GM12872 (cell line): ENCODE results near the gene BSN.

ENCODE experiments used
- CTCF ChIP-seq: IDR thresholded peaks from 3 replicates; pipeline ENCODE4 v1.5.1; 2011; ENCODE audit warnings: low read depth, mild to moderate bottlenecking, low read length, moderate library complexity; ENCODE audit not compliant: insufficient read depth

Gene BSN

GRCh38 chr3:49714728-49715550 lies 160.7 kb downstream of the BSN start:
- no peak for TF ChIP-seq CTCF

GRCh38 chr3:49715611-49716121 lies 161.4 kb downstream of the BSN start:
- TF ChIP-seq CTCF = no peak

GRCh38 chr3:49716169-49716568 lies 161.9 kb downstream of the BSN start:
- TF ChIP-seq CTCF = no peak

GRCh38 chr3:49716691-49717210 lies 162.5 kb downstream of the BSN start:
- no peak for TF ChIP-seq CTCF

- no peak for TF ChIP-seq CTCF
These were observed 163.1 kb downstream of the BSN start for GRCh38 chr3:49717211-49717958.

GRCh38 chr3:49717959-49718857 lies 163.9 kb downstream of the BSN start:
- TF ChIP-seq CTCF = no peak

- TF ChIP-seq CTCF = no peak
These were observed 164.6 kb downstream of the BSN start for GRCh38 chr3:49718858-49719213.
